22Rv1 (cell line): ENCODE measurements around the gene ZCCHC7.

ENCODE experiments used
- ZFX ChIP-seq: fragments of 450-650 bp; IDR thresholded peaks from 2 replicates; pipeline ENCODE4 v1.6.1; 2017; ENCODE audit warnings: antibody characterized with exemption, borderline replicate concordance
- TF ChIP-seq, protein P1 (sequence below): fragments of 450-650 bp; IDR thresholded peaks from 2 replicates; pipeline ENCODE4 v1.5.1; 2017; ENCODE audit warnings: mild to moderate bottlenecking

DNA sequence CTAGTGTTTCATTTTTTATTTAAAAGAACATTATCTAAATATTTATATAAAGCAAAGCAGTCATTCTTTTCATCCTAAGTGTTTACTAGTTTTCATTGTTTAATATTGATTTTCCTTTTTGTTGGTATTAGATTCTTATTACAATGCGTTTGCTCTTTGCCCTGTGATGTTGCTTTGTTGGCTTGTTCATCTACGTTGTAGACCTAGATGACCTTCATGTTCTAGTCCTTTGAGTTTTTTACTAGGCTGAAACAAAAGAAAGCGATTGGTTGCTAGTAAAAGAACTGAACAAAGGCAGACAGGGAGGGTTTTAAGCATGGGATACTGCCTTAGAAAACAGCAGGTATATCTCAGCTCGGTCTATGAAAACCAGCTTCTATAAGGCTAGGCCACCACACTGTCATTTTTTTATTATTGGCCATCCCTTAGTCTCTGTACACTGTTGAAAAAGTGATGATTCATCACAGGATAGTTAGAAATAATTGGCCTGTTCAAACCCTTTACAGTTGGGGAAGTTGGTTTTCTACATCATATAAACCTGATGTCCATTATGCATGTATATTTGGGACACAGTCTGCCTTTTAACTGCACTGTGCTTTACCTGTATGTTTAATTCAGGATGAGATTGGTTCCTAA lies 119.0 kb downstream of the ZCCHC7 start:
- TF ChIP-seq, protein P1, sequence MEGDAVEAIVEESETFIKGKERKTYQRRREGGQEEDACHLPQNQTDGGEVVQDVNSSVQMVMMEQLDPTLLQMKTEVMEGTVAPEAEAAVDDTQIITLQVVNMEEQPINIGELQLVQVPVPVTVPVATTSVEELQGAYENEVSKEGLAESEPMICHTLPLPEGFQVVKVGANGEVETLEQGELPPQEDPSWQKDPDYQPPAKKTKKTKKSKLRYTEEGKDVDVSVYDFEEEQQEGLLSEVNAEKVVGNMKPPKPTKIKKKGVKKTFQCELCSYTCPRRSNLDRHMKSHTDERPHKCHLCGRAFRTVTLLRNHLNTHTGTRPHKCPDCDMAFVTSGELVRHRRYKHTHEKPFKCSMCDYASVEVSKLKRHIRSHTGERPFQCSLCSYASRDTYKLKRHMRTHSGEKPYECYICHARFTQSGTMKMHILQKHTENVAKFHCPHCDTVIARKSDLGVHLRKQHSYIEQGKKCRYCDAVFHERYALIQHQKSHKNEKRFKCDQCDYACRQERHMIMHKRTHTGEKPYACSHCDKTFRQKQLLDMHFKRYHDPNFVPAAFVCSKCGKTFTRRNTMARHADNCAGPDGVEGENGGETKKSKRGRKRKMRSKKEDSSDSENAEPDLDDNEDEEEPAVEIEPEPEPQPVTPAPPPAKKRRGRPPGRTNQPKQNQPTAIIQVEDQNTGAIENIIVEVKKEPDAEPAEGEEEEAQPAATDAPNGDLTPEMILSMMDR, result no peak
- no peak for TF ChIP-seq ZFX
